A549 (cell line): ENCODE results near the gene MPRIP. TPM values are rescaled to one million over a fixed set of nuclear protein-coding genes. Genes with fewer than 3 reads are reported as not detected.

Source experiments
- ATAC-seq, 2 experiments: fragments of 200-7000 bp in 1 of 2; fragments of >200 bp in 1 of 2; cut with Nextera tagmentation in 1 of 2; cut with Tn5 transposase in 1 of 2; 3 replicates each; pipeline versions ENCODE4 v1.8.0 to v1.9.1; 2018 to 2020; ENCODE audit warnings: mild to moderate bottlenecking in 1 of 2, moderate library complexity in 1 of 2
- CTCF ChIA-PET: fragments of 300-600 bp; sonication (Branson Sonifier 250); formaldehyde crosslinking; extraction: SDS; loops from one replicate; lab custom pipeline; 2021; ENCODE audit warnings: antibody characterized with exemption, inconsistent platforms; lab: Yijun Ruan, JAX
- POLR2A ChIA-PET: fragments of 350-600 bp; formaldehyde crosslinking; extraction: SDS; loops from one replicate; lab custom pipeline; 2021; ENCODE audit warnings: antibody characterized with exemption, inconsistent platforms; lab: Yijun Ruan, JAX
- DNase-seq, 2 experiments: peaks; one replicate each; pipeline versions ENCODE4 v3.0.0 to v3.0.0-alpha.2; 2011 to 2016; ENCODE audit warnings: low read depth in 1 of 2, low spot score in 1 of 2
- FAIRE-seq: peaks from 2 replicates; lab custom pipeline; 2011; peaks lifted over from hg19 to GRCh38; lab: Jason Lieb, UNC
- H3K27ac ChIP-seq, 2 experiments: fragments of >200 bp; sonication (Bioruptor Twin); formaldehyde crosslinking; 3 replicates each; pipeline ENCODE4 v1.5.1; 2016 to 2017
- H3K4me1 ChIP-seq: fragments of >200 bp; sonication (Bioruptor Twin); formaldehyde crosslinking; 3 replicates; pipeline ENCODE4 v1.6.1; 2016
- H3K4me2 ChIP-seq: fragments of >200 bp; sonication (Bioruptor Twin); formaldehyde crosslinking; 3 replicates; pipeline ENCODE4 v1.6.1; 2016
- H3K4me3 ChIP-seq: fragments of >200 bp; sonication (Bioruptor Twin); formaldehyde crosslinking; 3 replicates; pipeline ENCODE4 v1.5.1; 2016
- H3K9me3 ChIP-seq: fragments of >200 bp; sonication (Bioruptor Twin); formaldehyde crosslinking; 3 replicates; pipeline ENCODE4 v1.6.1; 2016
- CBX8 ChIP-seq: fragments of 200-600 bp; sonication (generic); IDR thresholded peaks from 2 replicates; pipeline ENCODE4 v1.6.1; 2016
- CEBPB ChIP-seq, 2 experiments: fragments of >200 bp in 1 of 2; sonication (Bioruptor Twin) in 1 of 2; formaldehyde crosslinking in 1 of 2; IDR thresholded peaks; 2 replicates each; pipeline ENCODE4 v1.6.1; 2012 to 2016
- CHD4 ChIP-seq: fragments of 200-600 bp; sonication (generic); IDR thresholded peaks from 2 replicates; pipeline ENCODE4 v1.6.1; 2016; ENCODE audit warnings: antibody characterized with exemption, mild to moderate bottlenecking, borderline replicate concordance
- CTCF ChIP-seq: fragments of >200 bp; sonication (Bioruptor Twin); formaldehyde crosslinking; IDR thresholded peaks from 3 replicates; pipeline ENCODE4 v1.5.1; 2016
- EHF ChIP-seq: fragments of 250-450 bp; sonication (Bioruptor Pico); IDR thresholded peaks from 2 replicates; pipeline ENCODE4 v1.5.0; 2020; ENCODE audit warnings: mild to moderate bottlenecking
- ESRRA ChIP-seq: fragments of 150-350 bp; IDR thresholded peaks from 2 replicates; pipeline ENCODE4 v1.6.1; 2014; ENCODE audit warnings: mild to moderate bottlenecking, low read length, borderline replicate concordance
- GATA3 ChIP-seq: IDR thresholded peaks from 2 replicates; pipeline ENCODE4 v1.6.1; 2012; ENCODE audit warnings: borderline replicate concordance
- JUN ChIP-seq, 2 experiments: fragments of >200 bp; sonication (Bioruptor Twin); formaldehyde crosslinking; IDR thresholded peaks; 2 replicates in 1 of 2; 3 replicates in 1 of 2; pipeline ENCODE4 v1.6.1; 2016 to 2017
- MAFK ChIP-seq: fragments of 450-650 bp; IDR thresholded peaks from 2 replicates; pipeline ENCODE4 v1.6.1; 2014; ENCODE audit not compliant: partially characterized antibody
- NFE2L2 ChIP-seq: fragments of 150-350 bp; conservative IDR thresholded peaks from 2 replicates; pipeline ENCODE4 v1.6.1; 2014; ENCODE audit warnings: low read length
- PBX3 ChIP-seq: IDR thresholded peaks from 2 replicates; pipeline ENCODE4 v1.6.1; 2012
- POLR2A ChIP-seq: IDR thresholded peaks from 2 replicates; pipeline ENCODE4 v1.6.1; 2012; ENCODE audit warnings: mild to moderate bottlenecking, low read length
- RCOR1 ChIP-seq: fragments of 150-350 bp; IDR thresholded peaks from 2 replicates; pipeline ENCODE4 v1.6.1; 2014; ENCODE audit warnings: antibody characterized with exemption, low read length, low read depth
- REST ChIP-seq: fragments of 200-600 bp; sonication (generic); IDR thresholded peaks from 2 replicates; pipeline ENCODE4 v1.6.1; 2016; ENCODE audit warnings: antibody characterized with exemption, mild to moderate bottlenecking, moderate library complexity
- RNF2 ChIP-seq: fragments of 200-600 bp; sonication (generic); IDR thresholded peaks from 2 replicates; pipeline ENCODE4 v1.6.1; 2016; ENCODE audit warnings: low read depth, mild to moderate bottlenecking, antibody characterized with exemption, moderate library complexity, borderline replicate concordance
- USF2 ChIP-seq: fragments of 450-650 bp; IDR thresholded peaks from 2 replicates; pipeline ENCODE4 v1.6.1; 2014; ENCODE audit warnings: antibody characterized with exemption
- ZNF302 ChIP-seq: fragments of 250-450 bp; sonication (Bioruptor Pico); IDR thresholded peaks from 2 replicates; pipeline ENCODE4 v1.9.0; 2021; ENCODE audit warnings: inconsistent platforms, mild to moderate bottlenecking, moderate library complexity
- WGBS: methylation state at CpG from one replicate; pipeline ENCODE4 v1.1.6; 2017; ENCODE audit errors: missing lambda C conversion rate; 5-methylcytosine and 5-hydroxymethylcytosine counted together
- polyA plus RNA-seq, 4 experiments: library from polyadenylated mRNA; depleted of rRNA in 3 of 4; stranded (reverse); fragments of >200 nt; fragmentation: RNase III in 1 of 4; extraction: RNeasy Plus Mini Kit Qiagen cat#74134 plus additional on column Dnase treatment in 1 of 4; gene quantifications; 2 replicates in 3 of 4; 3 replicates in 1 of 4; pipeline ENCODE4 v1.2.3, GENCODE V29; 2011 to 2017

The MPRIP gene
- polyA plus RNA-seq, 2 of the 4 experiments (the other 2 are of a cell fraction) = 147 to 228 TPM

GRCh38 chr17:17189559-17189958, 147.3 kb downstream of the MPRIP start:
- Histone ChIP-seq H3K4me1 (peaks cover 33% of the 10 kb centered on the region), H3K4me2 (no peak overlapping the region), H3K9me3 (no peaks in the 10 kb centered on the region), H3K4me3 (no peak overlapping the region), H3K27ac (peak overlapping the region in 1 of 2 experiments; percentile 43; a peak in 3 of 6 replicates)
- DNase-seq = no peak
- ChIA-PET CTCF (interaction anchor here (0.6 to 1.7 kb wide), 5 partner anchors 10 to 199 kb away, joined by 3 to 9 read pairs (median 4); no protein-coding TSS in a partner anchor), POLR2A (no interaction called here)
- 44% methylated on average over 4 of the region's 4 CpGs for WGBS
- TF ChIP-seq ZNF302 (CRISPR knock-in tag) (no peak), EHF (no peak), USF2 (no peak), GATA3 (no peak), CTCF (no peak), NFE2L2 (no peak), RNF2 (no peak), ESRRA (no peak), REST (no peak)
- FAIRE-seq = no peak
- no peak for ATAC-seq

GRCh38 chr17:17190188-17190587, 147.9 kb downstream of the MPRIP start:
- CTCF ChIA-PET = interaction anchor here (1.4 to 1.7 kb wide), 4 partner anchors 10 to 199 kb away, joined by 3 to 9 read pairs (median 4); no protein-coding TSS in a partner anchor
- no peak for DNase-seq
- 85% methylated on average over 7 of the region's 7 CpGs for WGBS
- Histone ChIP-seq H3K27ac (peak overlapping the region in 1 of 2 experiments; percentile 43; a peak in 3 of 6 replicates), H3K9me3 (no peaks in the 10 kb centered on the region), H3K4me1 (peaks cover 33% of the 10 kb centered on the region), H3K4me3 (no peak overlapping the region), H3K4me2 (no peak overlapping the region)
- FAIRE-seq = no peak
- TF ChIP-seq JUN (IDR thresholded peaks at IDR 0.05) (0 out of 5 replicates have a peak, but pooled peaks of 1 of the 2 experiments have one; percentile 24), PBX3 (no peak)
- POLR2A ChIA-PET = no interaction called here
- peak in 1 of 2 experiments; percentile 15; a peak in 2 of 6 replicates for ATAC-seq

GRCh38 chr17:17191346-17191792, 149.1 kb downstream of the MPRIP start:
- Histone ChIP-seq H3K9me3 (no peaks in the 10 kb centered on the region), H3K27ac (0 out of 6 replicates have a peak overlapping the region, but pooled peaks of 1 of the 2 experiments have one; percentile 14), H3K4me2 (0 out of 3 replicates have a peak overlapping the region, but pooled peaks have one; percentile 5), H3K4me3 (no peak overlapping the region), H3K4me1 (peaks cover 29% of the 10 kb centered on the region)
- ChIA-PET CTCF (interaction anchor here (0.6 to 2.6 kb wide), 8 partner anchors 9 to 450 kb away, joined by 3 to 15 read pairs (median 4); no protein-coding TSS in a partner anchor), POLR2A (interaction anchor here (1.0 kb wide), 1 partner anchor 14 kb away, joined by 3 read pairs; the partner anchor contains the start of gene PLD6)
- no peak for TF ChIP-seq RCOR1
- no peak for TF ChIP-seq CEBPB (IDR thresholded peaks at IDR 0.05)
- TF ChIP-seq MAFK = no peak
- no peak for TF ChIP-seq CBX8
- 0 out of 2 replicates have a peak, but pooled peaks have one; percentile 5 for TF ChIP-seq POLR2A
- TF ChIP-seq CHD4 = no peak
- FAIRE-seq (no peak), ATAC-seq (peak; percentile 6 to 26; a peak in 3 of 6 replicates), DNase-seq (no peak)
- 74% methylated on average over 11 of the region's 11 CpGs for WGBS
